SK-N-SH (cell line): ENCODE data around the gene TBC1D2B.
"Not testable (repeated sequence)": the region's sequence is repeated elsewhere in the genome, so short reads cannot be mapped to it uniquely, and the experiment has no call there.

Source experiments
- FOXM1 ChIP-seq: IDR thresholded peaks from 2 replicates; pipeline ENCODE4 v1.4.0; 2012; ENCODE audit warnings: low read depth, mild to moderate bottlenecking
- GABPA ChIP-seq: IDR thresholded peaks from 2 replicates; pipeline ENCODE4 v1.4.0; 2012; ENCODE audit warnings: low read depth, mild to moderate bottlenecking
- IRF3 ChIP-seq: fragments of 150-350 bp; IDR thresholded peaks from 2 replicates; pipeline ENCODE4 v1.6.1; 2016; ENCODE audit warnings: mild to moderate bottlenecking, low read depth, low read length
- RFX5 ChIP-seq: IDR thresholded peaks from 2 replicates; pipeline ENCODE4 v1.6.1; 2012; ENCODE audit warnings: mild to moderate bottlenecking, improper control_type of control experiment, low read length
- TF ChIP-seq, protein P1 (sequence below): fragments of 200-600 bp; sonication (generic); IDR thresholded peaks from 2 replicates; pipeline ENCODE4 v1.6.1; 2017; ENCODE audit warnings: antibody characterized with exemption, mild to moderate bottlenecking, moderate library complexity
- TF ChIP-seq, protein P2 (sequence below): IDR thresholded peaks from 2 replicates; pipeline ENCODE4 v1.6.1; 2012; ENCODE audit warnings: mild to moderate bottlenecking, low read depth, low read length, moderate library complexity
- TF ChIP-seq, protein P3 (sequence below): IDR thresholded peaks from 2 replicates; pipeline ENCODE4 v1.4.0; 2012; ENCODE audit warnings: low read depth, borderline replicate concordance

DNA sequence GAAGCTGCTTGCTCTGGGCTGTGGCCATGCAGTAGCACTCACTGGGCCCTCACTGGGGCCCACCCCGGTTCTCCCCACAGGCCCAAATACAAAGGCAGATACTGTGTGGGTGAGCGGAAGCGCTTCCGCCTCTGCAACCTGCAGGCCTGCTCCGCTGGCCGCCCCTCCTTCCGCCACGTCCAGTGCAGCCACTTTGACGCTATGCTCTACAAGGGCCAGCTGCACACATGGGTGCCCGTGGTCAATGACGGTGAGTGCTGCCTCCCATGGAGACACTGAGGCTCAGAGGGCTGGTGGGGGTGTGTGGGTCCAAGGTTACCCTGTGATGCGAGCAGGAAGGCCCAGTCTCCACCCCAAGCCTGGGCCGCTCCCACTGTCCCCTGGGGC is 98.8 kb downstream of the TBC1D2B start:
- not testable (repeated sequence) for TF ChIP-seq GABPA, IRF3, FOXM1, RFX5
- TF ChIP-seq, protein P1, sequence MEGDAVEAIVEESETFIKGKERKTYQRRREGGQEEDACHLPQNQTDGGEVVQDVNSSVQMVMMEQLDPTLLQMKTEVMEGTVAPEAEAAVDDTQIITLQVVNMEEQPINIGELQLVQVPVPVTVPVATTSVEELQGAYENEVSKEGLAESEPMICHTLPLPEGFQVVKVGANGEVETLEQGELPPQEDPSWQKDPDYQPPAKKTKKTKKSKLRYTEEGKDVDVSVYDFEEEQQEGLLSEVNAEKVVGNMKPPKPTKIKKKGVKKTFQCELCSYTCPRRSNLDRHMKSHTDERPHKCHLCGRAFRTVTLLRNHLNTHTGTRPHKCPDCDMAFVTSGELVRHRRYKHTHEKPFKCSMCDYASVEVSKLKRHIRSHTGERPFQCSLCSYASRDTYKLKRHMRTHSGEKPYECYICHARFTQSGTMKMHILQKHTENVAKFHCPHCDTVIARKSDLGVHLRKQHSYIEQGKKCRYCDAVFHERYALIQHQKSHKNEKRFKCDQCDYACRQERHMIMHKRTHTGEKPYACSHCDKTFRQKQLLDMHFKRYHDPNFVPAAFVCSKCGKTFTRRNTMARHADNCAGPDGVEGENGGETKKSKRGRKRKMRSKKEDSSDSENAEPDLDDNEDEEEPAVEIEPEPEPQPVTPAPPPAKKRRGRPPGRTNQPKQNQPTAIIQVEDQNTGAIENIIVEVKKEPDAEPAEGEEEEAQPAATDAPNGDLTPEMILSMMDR, result not testable (repeated sequence)
- TF ChIP-seq, protein P2, sequence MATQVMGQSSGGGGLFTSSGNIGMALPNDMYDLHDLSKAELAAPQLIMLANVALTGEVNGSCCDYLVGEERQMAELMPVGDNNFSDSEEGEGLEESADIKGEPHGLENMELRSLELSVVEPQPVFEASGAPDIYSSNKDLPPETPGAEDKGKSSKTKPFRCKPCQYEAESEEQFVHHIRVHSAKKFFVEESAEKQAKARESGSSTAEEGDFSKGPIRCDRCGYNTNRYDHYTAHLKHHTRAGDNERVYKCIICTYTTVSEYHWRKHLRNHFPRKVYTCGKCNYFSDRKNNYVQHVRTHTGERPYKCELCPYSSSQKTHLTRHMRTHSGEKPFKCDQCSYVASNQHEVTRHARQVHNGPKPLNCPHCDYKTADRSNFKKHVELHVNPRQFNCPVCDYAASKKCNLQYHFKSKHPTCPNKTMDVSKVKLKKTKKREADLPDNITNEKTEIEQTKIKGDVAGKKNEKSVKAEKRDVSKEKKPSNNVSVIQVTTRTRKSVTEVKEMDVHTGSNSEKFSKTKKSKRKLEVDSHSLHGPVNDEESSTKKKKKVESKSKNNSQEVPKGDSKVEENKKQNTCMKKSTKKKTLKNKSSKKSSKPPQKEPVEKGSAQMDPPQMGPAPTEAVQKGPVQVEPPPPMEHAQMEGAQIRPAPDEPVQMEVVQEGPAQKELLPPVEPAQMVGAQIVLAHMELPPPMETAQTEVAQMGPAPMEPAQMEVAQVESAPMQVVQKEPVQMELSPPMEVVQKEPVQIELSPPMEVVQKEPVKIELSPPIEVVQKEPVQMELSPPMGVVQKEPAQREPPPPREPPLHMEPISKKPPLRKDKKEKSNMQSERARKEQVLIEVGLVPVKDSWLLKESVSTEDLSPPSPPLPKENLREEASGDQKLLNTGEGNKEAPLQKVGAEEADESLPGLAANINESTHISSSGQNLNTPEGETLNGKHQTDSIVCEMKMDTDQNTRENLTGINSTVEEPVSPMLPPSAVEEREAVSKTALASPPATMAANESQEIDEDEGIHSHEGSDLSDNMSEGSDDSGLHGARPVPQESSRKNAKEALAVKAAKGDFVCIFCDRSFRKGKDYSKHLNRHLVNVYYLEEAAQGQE, result not testable (repeated sequence)
- TF ChIP-seq, protein P3, sequence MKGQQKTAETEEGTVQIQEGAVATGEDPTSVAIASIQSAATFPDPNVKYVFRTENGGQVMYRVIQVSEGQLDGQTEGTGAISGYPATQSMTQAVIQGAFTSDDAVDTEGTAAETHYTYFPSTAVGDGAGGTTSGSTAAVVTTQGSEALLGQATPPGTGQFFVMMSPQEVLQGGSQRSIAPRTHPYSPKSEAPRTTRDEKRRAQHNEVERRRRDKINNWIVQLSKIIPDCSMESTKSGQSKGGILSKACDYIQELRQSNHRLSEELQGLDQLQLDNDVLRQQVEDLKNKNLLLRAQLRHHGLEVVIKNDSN, result not testable (repeated sequence)
